Erythroblast (primary cell): ENCODE results near the gene SLC11A1.

Experiments
- GATA1 ChIP-seq: IDR thresholded peaks from 2 replicates; pipeline ENCODE4 v1.6.1; 2011; ENCODE audit warnings: low read depth, mild to moderate bottlenecking, control low read depth, low read length, moderate library complexity
- POLR2A ChIP-seq: IDR thresholded peaks from 2 replicates; pipeline ENCODE4 v1.6.1; 2011; ENCODE audit warnings: mild to moderate bottlenecking, low read length

DNA sequence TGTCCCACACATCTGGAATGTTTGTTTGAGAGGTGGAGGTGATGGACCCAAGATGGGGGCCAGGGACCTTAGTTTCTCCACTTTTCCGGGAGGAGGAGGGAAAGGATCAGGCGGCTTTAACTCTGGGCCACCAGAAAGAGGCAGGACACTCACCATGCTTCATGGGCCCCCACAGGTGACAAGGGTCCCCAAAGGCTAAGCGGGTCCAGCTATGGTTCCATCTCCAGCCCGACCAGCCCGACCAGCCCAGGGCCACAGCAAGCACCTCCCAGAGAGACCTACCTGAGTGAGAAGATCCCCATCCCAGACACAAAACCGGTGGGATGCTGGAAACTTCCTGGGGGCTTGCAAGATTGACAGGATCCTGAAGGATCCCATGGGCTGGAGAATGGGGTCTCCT is 712 bp downstream of the SLC11A1 start:
- no peak for TF ChIP-seq POLR2A
- no peak for TF ChIP-seq GATA1
